Activated naive CD8-positive, alpha-beta T cell treated with anti-CD3 and anti-CD28 coated beads, Interleukin-2, amount 50 U/mL, for 24 hours (primary cell): Measurements from ENCODE around the gene LEKR1.

ENCODE experiments used
- ATAC-seq: fragments of 150-1000 bp; cut with Tn5 transposase; one replicate; pipeline ENCODE4 v1.10.0; 2021
- DNase-seq: peaks from one replicate; pipeline ENCODE4 v3.0.0; 2021
- H3K27ac Mint-ChIP-seq: one replicate; pipeline ENCODE4 v1.8.0; 2021; ENCODE audit warnings: mild to moderate bottlenecking, mixed read lengths
- H3K27me3 Mint-ChIP-seq: one replicate; pipeline ENCODE4 v1.8.0; 2021; ENCODE audit warnings: mixed read lengths
- H3K36me3 Mint-ChIP-seq: one replicate; pipeline ENCODE4 v1.8.0; 2021; ENCODE audit warnings: low read depth, mixed read lengths
- H3K4me1 Mint-ChIP-seq: one replicate; pipeline ENCODE4 v1.8.0; 2021; ENCODE audit warnings: mixed read lengths
- H3K4me3 Mint-ChIP-seq: one replicate; pipeline ENCODE4 v1.8.0; 2021; ENCODE audit warnings: mild to moderate bottlenecking, moderate library complexity, mixed read lengths
- H3K9me3 Mint-ChIP-seq: one replicate; pipeline ENCODE4 v1.8.0; 2021; ENCODE audit warnings: mixed read lengths

Gene LEKR1

GRCh38 chr3:157079676-157080369, 253.7 kb downstream of the LEKR1 start:
- peaks cover 34% of the 10 kb centered on the region for H3K4me1 Mint-ChIP-seq
- no peaks in the 10 kb centered on the region for H3K36me3 Mint-ChIP-seq
- H3K9me3 Mint-ChIP-seq = no peaks in the 10 kb centered on the region
- H3K27ac Mint-ChIP-seq = no peak overlapping the region
- ATAC-seq (no peak), DNase-seq (no peak)
- H3K4me3 Mint-ChIP-seq = no peak overlapping the region
- H3K27me3 Mint-ChIP-seq = no peaks in the 10 kb centered on the region

DNA sequence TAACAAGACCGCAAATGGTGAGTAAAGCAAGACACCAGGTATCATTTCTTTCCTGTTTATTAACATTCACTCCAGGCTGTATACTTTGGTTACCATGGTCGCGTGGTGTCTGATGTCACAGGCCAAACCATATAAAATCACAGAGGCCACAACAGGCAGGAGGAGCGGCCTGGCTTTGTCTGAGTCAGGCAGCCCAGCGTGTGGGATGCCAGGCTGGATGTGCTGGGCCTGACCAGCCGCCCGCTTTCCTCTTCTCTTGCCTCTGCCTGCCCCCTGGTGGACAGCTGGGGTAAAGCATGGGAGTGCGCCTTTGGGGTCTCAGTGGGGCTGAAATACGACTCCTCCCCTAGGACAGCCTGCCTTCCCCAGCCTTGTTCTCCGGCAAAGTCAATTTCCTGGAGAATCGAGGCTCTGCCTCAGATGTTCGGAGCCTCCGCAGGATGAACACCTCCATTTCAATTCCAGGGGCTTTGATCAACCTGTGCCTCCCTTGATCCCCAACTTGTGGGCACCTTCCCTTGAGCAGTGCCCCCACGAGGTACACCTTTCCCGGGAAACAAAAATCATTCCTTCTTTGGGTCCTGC, 255.6 kb downstream of the LEKR1 start:
- Mint-ChIP-seq H3K27ac (no peak overlapping the region), H3K9me3 (no peaks in the 10 kb centered on the region), H3K4me3 (no peak overlapping the region), H3K4me1 (peaks cover 42% of the 10 kb centered on the region), H3K36me3 (no peaks in the 10 kb centered on the region), H3K27me3 (no peaks in the 10 kb centered on the region)
- DNase-seq (peak; percentile 95), ATAC-seq (peak; percentile 94)

- H3K36me3 Mint-ChIP-seq = no peaks in the 10 kb centered on the region
- H3K4me3 Mint-ChIP-seq = no peak overlapping the region
- H3K27me3 Mint-ChIP-seq = peaks cover under 1% of the 10 kb centered on the region
- no peak overlapping the region for H3K27ac Mint-ChIP-seq
- peaks cover 49% of the 10 kb centered on the region for H3K4me1 Mint-ChIP-seq
- DNase-seq = no peak
- no peaks in the 10 kb centered on the region for H3K9me3 Mint-ChIP-seq
- no peak for ATAC-seq
These were observed 256.3 kb downstream of the LEKR1 start for GRCh38 chr3:157082305-157082982.

DNA sequence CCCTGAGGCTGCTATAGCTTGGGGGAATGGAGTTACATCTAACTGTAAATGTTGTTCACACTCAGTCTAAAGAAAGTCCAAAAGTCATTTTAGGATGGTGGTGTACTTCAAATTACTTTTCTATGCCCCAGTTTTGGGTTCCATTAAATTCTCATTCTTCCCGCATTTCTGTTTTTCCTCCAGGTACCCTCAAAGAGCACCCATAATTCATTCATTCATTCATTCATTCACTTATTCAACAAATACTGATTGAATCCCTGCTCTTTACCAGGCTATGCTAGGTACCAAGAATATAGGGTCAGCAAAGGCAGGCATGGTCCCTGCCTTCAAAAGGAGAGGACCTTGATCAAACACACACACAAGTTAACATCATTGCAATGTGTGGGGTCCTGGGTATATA, 257.7 kb downstream of the LEKR1 start:
- peaks cover 1% of the 10 kb centered on the region for H3K27me3 Mint-ChIP-seq
- no peaks in the 10 kb centered on the region for H3K36me3 Mint-ChIP-seq
- H3K4me1 Mint-ChIP-seq = peaks cover 60% of the 10 kb centered on the region
- DNase-seq = no peak
- H3K9me3 Mint-ChIP-seq = no peaks in the 10 kb centered on the region
- no peak overlapping the region for H3K4me3 Mint-ChIP-seq
- no peak for ATAC-seq
- peak overlapping the region; percentile 9 for H3K27ac Mint-ChIP-seq

DNA sequence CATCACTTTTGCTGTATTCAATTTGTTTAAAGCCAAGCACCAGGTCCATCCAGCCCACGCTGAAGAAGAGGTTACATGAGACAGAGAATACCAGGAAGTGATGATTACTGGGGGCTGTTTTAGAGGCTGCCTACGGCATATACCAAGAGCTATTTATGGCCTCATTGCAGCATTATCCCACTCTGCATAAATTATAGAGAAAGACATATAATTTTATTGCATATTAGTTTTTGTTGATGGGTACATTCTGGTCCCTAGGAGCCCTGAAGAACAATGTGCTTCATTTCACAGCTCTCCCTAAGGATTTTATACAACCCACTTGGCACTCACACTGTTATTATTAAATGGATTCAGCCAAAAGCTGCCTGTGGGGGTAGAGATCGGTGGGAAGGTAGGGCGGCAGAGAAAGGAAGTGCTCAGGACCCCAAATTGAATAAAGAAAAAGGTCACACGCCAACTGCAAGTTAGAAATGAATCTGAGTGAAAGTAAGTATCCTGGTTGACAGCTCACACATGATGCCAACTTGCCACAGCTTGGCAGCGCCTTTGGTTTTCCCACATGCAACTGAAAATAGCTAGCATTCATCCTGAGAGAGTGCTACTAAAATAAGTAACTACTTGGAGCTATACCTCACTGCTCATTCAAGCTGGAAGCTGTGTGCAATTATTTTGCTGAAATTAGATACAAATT, 260.1 kb downstream of the LEKR1 start:
- Mint-ChIP-seq H3K36me3 (no peaks in the 10 kb centered on the region), H3K27me3 (peaks cover 1% of the 10 kb centered on the region), H3K4me3 (peak overlapping the region; percentile 19), H3K9me3 (no peaks in the 10 kb centered on the region), H3K4me1 (peaks cover 80% of the 10 kb centered on the region), H3K27ac (peak overlapping the region; percentile 93)
- no peak for DNase-seq
- ATAC-seq = no peak

DNA sequence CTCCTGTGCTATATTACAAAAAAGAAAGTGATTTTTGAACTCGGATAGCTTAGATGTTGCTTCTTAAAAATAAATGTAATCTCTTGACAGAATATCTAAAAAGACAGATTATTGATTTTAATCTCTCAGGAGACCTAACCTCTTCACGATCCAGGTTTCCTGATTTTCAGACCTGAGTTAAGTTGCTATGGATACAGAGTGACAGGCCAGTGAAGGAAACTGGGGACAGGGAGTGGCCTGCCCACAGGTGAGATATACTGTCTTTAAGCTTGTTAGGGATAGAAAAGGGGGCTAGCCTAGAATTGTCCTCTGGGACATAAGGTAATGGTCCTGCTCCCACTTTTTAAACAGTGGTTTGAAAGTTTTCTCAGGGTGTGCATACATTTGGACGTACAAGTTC, 260.6 kb downstream of the LEKR1 start:
- H3K27ac Mint-ChIP-seq = peak overlapping the region; percentile 93
- no peak for DNase-seq
- H3K4me3 Mint-ChIP-seq = peak overlapping the region; percentile 9
- ATAC-seq = no peak
- no peaks in the 10 kb centered on the region for H3K36me3 Mint-ChIP-seq
- H3K4me1 Mint-ChIP-seq = peaks cover 74% of the 10 kb centered on the region
- H3K9me3 Mint-ChIP-seq = no peaks in the 10 kb centered on the region
- peaks cover 1% of the 10 kb centered on the region for H3K27me3 Mint-ChIP-seq

DNA sequence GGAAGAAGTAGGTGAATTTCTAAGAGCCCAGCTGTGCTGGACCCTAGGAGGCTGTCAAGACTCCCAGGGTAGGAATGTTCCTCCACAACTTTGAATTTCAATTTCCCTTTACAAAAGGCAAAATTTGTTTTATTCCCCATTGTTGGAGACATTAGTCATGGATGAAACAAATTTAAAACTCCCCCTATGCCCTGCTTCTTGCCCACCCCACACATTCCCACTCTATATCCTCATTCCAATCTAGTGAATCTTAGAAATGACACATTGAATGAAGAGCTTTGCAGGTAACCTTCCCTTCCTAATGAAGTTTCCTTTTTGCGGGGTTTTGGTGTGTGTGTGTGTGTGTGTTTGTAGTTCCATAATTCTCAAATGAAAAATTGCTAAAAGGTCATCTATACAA, 261.2 kb downstream of the LEKR1 start:
- peaks cover 1% of the 10 kb centered on the region for H3K27me3 Mint-ChIP-seq
- no peaks in the 10 kb centered on the region for H3K9me3 Mint-ChIP-seq
- ATAC-seq (no peak), DNase-seq (no peak)
- peak overlapping the region; percentile 75 for H3K4me3 Mint-ChIP-seq
- no peaks in the 10 kb centered on the region for H3K36me3 Mint-ChIP-seq
- H3K4me1 Mint-ChIP-seq = peaks cover 75% of the 10 kb centered on the region
- H3K27ac Mint-ChIP-seq = peak overlapping the region; percentile 93

GRCh38 chr3:157087780-157088600, 261.8 kb downstream of the LEKR1 start:
- ATAC-seq = no peak
- Mint-ChIP-seq H3K27ac (peak overlapping the region; percentile 93), H3K4me1 (peaks cover 76% of the 10 kb centered on the region), H3K36me3 (no peaks in the 10 kb centered on the region), H3K4me3 (peak overlapping the region; percentile 75), H3K9me3 (no peaks in the 10 kb centered on the region), H3K27me3 (peaks cover 1% of the 10 kb centered on the region)
- DNase-seq = no peak

GRCh38 chr3:157088601-157089454, 262.7 kb downstream of the LEKR1 start:
- Mint-ChIP-seq H3K4me3 (peak overlapping the region; percentile 75), H3K27me3 (peaks cover 1% of the 10 kb centered on the region), H3K27ac (peak overlapping the region; percentile 93), H3K36me3 (no peaks in the 10 kb centered on the region), H3K4me1 (peaks cover 77% of the 10 kb centered on the region), H3K9me3 (no peaks in the 10 kb centered on the region)
- ATAC-seq (peak; percentile 86), DNase-seq (peak; percentile 96)

DNA sequence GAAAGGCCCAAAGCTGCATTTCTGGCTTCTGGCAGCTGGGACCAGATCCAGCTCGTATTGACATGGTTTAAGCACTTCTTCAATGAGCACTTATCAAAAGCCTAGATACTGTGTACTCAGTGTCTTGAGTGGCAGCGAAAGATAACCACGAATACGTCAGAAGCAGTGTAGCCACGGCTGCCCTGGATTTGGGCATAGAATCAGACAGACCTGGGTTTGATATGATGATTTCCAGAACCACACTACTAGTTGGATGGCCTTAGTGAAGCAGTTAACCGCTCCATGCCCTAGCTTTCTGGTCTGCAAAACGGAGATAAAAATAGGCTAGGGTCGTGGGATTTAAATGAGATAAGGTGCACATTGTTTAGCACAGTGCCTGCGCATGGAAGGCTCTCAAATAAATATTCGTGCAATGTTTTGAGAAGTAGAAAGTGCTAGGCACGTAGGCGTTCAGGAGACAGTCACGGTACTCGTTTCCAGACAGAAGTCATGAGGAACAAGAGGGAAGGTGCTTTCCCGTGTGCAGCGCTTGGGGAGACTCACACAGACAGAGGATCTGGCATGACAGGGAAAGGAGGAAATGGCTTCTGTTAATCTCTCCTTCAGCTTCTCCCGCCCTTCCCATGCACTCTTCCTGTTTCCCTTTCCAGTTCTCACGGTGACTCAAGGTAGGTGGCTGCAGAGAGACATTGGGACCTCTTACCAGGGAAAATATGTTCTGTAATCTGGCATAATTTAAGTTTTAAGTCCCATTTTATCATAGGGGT, 263.5 kb downstream of the LEKR1 start:
- H3K36me3 Mint-ChIP-seq = no peaks in the 10 kb centered on the region
- H3K4me1 Mint-ChIP-seq = peaks cover 77% of the 10 kb centered on the region
- H3K4me3 Mint-ChIP-seq = peak overlapping the region; percentile 75
- ATAC-seq (peak; percentile 23), DNase-seq (peak; percentile 33)
- no peaks in the 10 kb centered on the region for H3K9me3 Mint-ChIP-seq
- peaks cover 1% of the 10 kb centered on the region for H3K27me3 Mint-ChIP-seq
- H3K27ac Mint-ChIP-seq = peak overlapping the region; percentile 93

DNA sequence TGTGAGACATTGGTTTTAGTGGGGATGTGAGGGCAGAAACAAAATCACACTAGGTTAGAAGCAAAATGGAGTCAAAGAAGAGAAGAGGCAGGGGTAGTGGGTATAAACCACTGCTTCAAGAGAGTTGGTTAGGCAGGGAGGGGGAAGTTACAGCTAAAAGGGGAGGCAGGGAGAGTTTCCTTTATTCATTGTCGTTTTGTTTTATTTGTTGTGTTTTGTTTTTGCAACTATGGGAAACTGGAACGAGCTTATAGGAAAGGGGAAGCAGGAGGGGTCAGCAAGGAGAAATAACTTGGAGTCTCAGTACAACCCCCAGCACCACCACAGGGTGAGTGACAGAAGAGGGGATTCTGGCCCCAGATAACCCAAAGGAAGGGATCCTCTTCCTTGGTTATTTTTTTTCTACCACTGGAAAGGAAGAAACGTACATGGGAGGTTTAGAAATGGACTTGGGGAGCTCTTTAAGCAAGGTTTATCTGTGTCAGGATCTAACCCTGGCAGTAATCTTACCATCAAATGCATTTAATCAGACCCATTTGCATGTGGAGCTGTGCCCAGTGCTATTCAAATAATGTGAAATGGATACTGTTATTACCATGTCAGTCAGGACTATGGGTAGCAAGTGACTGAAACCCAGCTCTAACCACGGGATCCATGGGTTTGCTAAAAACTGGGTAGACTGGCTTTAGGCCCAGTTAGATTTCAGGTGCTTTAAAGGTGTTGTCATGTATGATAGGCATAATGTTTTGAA, 265.1 kb downstream of the LEKR1 start:
- no peak overlapping the region for H3K27ac Mint-ChIP-seq
- peaks cover 65% of the 10 kb centered on the region for H3K4me1 Mint-ChIP-seq
- peaks cover 1% of the 10 kb centered on the region for H3K27me3 Mint-ChIP-seq
- ATAC-seq = no peak
- no peaks in the 10 kb centered on the region for H3K36me3 Mint-ChIP-seq
- no peaks in the 10 kb centered on the region for H3K9me3 Mint-ChIP-seq
- no peak for DNase-seq
- no peak overlapping the region for H3K4me3 Mint-ChIP-seq

DNA sequence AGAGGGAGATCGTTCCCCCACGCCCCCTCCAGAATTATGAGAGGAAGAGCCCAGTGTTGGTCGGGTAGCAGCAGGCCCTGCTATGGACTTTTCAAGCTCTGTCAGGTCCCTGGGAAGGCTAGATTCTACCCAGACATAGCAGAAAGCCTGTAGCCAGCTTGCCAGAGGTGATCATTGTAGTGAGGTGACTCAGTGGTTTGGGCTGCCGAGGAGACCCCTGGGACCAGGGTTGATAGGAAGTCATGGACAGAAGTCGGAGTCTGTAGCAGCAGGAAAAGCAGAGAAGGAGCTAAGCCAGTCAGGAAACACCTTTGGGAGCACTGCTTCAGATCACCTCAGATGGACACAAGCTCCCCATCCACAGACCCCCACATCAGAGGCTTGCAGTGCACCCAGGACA, 266.1 kb downstream of the LEKR1 start:
- ATAC-seq (no peak), DNase-seq (no peak)
- Mint-ChIP-seq H3K4me1 (peaks cover 55% of the 10 kb centered on the region), H3K36me3 (no peaks in the 10 kb centered on the region), H3K27me3 (peaks cover 1% of the 10 kb centered on the region), H3K27ac (no peak overlapping the region), H3K9me3 (no peaks in the 10 kb centered on the region), H3K4me3 (no peak overlapping the region)
